Lung (tissue), 16 donors: ENCODE measurements around the gene CPTP. TPM values are rescaled to one million over a fixed set of nuclear protein-coding genes. Genes with fewer than 3 reads are reported as not detected.

Source experiments
- ATAC-seq: fragments of 200-7000 bp; cut with Tn5 transposase; one replicate; pipeline ENCODE4 v1.9.1; 2020; ENCODE audit warnings: moderate number of reproducible peaks; ENCODE audit not compliant: insufficient read depth, low FRiP score
- DNase-seq, 3 donors: peaks; one replicate each; pipeline ENCODE4 v3.0.0-alpha.2; 2013 to 2017
- H3K27ac ChIP-seq, 2 donors: one replicate each; pipeline ENCODE4 v1.5.1; 2013; ENCODE audit warnings: mild to moderate bottlenecking in 2 of 2, moderate library complexity in 2 of 2, control low read depth in 1 of 2, inconsistent platforms in 1 of 2, low read depth in 1 of 2, low read length in 1 of 2
- H3K27me3 ChIP-seq, 3 donors: one replicate each; pipeline ENCODE4 v1.5.1; 2013; ENCODE audit warnings: low read length in 2 of 3; ENCODE audit not compliant: control insufficient read depth in 3 of 3, insufficient read depth in 3 of 3
- H3K36me3 ChIP-seq, 4 donors: one replicate each; pipeline ENCODE4 v1.5.1; 2013; ENCODE audit warnings: low read length in 4 of 4, mild to moderate bottlenecking in 1 of 4, moderate library complexity in 1 of 4; ENCODE audit not compliant: control insufficient read depth in 4 of 4, insufficient read depth in 4 of 4
- H3K4me1 ChIP-seq, 5 donors: one replicate each; pipeline ENCODE4 v1.5.1; 2013; ENCODE audit warnings: low read length in 5 of 5, mild to moderate bottlenecking in 2 of 5, moderate library complexity in 1 of 5; ENCODE audit not compliant: control insufficient read depth in 5 of 5, insufficient read depth in 5 of 5
- H3K4me3 ChIP-seq: one replicate; pipeline ENCODE4 v1.5.1; 2013; ENCODE audit warnings: mild to moderate bottlenecking, control low read depth, moderate library complexity
- H3K9ac ChIP-seq, 2 donors: one replicate each; pipeline ENCODE4 v1.5.1; 2013; ENCODE audit warnings: low read length in 2 of 2, control low read depth in 1 of 2; ENCODE audit not compliant: insufficient read depth in 1 of 2
- H3K9me3 ChIP-seq, 4 donors: one replicate each; pipeline ENCODE4 v1.5.1; 2013; ENCODE audit warnings: low read length in 3 of 4, mild to moderate bottlenecking in 1 of 4, moderate library complexity in 1 of 4; ENCODE audit not compliant: control insufficient read depth in 4 of 4, insufficient read depth in 3 of 4
- WGBS, 2 donors: extraction: QIAGEN DNeasy Blood & Tissue Kit; methylation state at CpG; one replicate each; pipeline ENCODE4 v1.1.7; 2013; 5-methylcytosine and 5-hydroxymethylcytosine counted together
- long read RNA-seq, 5 donors: transcript quantifications; one replicate each; lab custom pipeline, GENCODE V29; 2026
- polyA plus RNA-seq, 2 donors: library from polyadenylated mRNA; stranded (reverse); fragments of 200-250 nt; gene quantifications; one replicate each; pipeline ENCODE4 v1.2.1, GENCODE V29; 2013
- total RNA-seq, 2 donors: library from RNA; depleted of rRNA in 1 of 2; stranded (reverse); fragments of >200 nt in 1 of 2; gene quantifications; one replicate each; pipeline ENCODE4 v1.2.1, GENCODE V29; 2014 to 2021
- TF ChIP-seq, protein P1 (sequence below): IDR thresholded peaks from 2 replicates; pipeline ENCODE4 v1.5.1; 2012; ENCODE audit warnings: mild to moderate bottlenecking; ENCODE audit errors: control extremely low read depth, extremely low read depth
- donor health status: control.
- donor health status: control.
- donor health status: Bipolar disorder and iron deficiency.
- donor health status: healthy.
- donor health status: DM: yes; HTN: yes; CAD: no.

The CPTP gene
- total RNA-seq: 10 to 100 TPM; 14.2 to 24.2 TPM
- polyA plus RNA-seq: 10 to 100 TPM; 10.9 to 32.0 TPM
- long read RNA-seq, donor 1, transcript CPTP-201 (3 exons, 2,190 nt): major isoform, 8 of 25 reads
- long read RNA-seq, donor 1, partial matches to known transcripts: 13 of 25 reads
- long read RNA-seq, donor 1, other reads (novel, unspliced or antisense): 0 of 25 reads
- long read RNA-seq, donor 2, partial matches to known transcripts: 0 of 3 reads
- long read RNA-seq, donor 2, other reads (novel, unspliced or antisense): 0 of 3 reads
- long read RNA-seq, donor 3, transcript CPTP-201 (3 exons, 2,190 nt): major isoform, 6 of 8 reads
- long read RNA-seq, donor 3, partial matches to known transcripts: 0 of 8 reads
- long read RNA-seq, donor 3, other reads (novel, unspliced or antisense): 0 of 8 reads
- long read RNA-seq, donor 4, partial matches to known transcripts: 0 of 5 reads
- long read RNA-seq, donor 4, other reads (novel, unspliced or antisense): 0 of 5 reads
- long read RNA-seq, donor 5, transcript CPTP-201 (3 exons, 2,190 nt): major isoform, 11 of 12 reads
- long read RNA-seq, donor 5, partial matches to known transcripts: 0 of 12 reads
- long read RNA-seq, donor 5, other reads (novel, unspliced or antisense): 0 of 12 reads

DNA sequence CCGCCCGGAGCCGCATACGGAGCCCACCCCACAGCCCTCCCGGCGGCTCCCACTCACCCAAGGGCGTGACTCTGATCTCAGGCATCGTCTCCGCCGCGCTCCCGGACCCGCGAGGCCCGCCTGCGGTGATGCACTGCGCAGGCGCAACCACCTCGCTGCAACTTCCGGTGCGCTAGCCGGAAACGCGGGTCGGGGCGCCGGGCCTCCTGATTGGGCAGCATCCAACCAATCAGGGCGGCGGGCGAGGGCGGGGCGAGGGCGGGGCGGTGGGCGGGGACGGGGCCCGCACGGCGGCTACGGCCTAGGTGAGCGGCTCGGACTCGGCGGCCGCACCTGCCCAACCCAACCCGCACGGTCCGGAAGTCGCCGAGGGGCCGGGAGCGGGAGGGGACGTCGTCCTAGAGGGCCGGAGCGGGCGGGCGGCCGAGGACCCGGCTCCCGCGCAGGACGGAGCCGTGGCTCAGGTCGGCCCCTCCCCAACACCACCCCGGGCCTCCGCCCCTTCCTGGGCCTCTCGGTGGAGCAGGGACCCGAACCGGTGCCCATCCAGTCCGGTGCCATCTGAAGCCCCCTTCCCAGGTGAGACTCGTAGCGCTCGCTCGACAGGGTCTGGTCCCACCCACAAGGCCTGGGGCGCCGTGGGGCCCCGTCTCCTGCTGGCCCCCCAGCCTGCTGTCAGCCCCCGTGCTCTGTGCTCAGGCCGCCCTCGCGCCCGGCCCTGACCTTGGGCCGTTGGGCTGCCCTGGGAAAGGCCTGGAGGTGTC, at the start of gene CPTP, which contains the start of gene INTS11:
Gene CPTP, plus strand, starts transcription at position 279 of the 764 bp plus-strand sequence. CDS start 2,109 bp downstream, outside the sequence.
Gene INTS11, minus strand, starts transcription at position 137 of the 764 bp plus-strand sequence. Its CDS starts 52 bp downstream, at position 85.
- DNase-seq (peak; percentile 91 to 95 (median 94)), ATAC-seq (peak; percentile 91)
- H3K9me3 ChIP-seq: no peaks in the 10 kb centered on the region
- H3K27me3 ChIP-seq: no peaks in the 10 kb centered on the region
- H3K36me3 ChIP-seq: peaks cover 0 to 33% (median 4%) of the 10 kb centered on the region in 4 donors
- H3K27ac ChIP-seq: peak within 1 kb of the TSS; percentile 77 to 85
- TF ChIP-seq, protein P1, sequence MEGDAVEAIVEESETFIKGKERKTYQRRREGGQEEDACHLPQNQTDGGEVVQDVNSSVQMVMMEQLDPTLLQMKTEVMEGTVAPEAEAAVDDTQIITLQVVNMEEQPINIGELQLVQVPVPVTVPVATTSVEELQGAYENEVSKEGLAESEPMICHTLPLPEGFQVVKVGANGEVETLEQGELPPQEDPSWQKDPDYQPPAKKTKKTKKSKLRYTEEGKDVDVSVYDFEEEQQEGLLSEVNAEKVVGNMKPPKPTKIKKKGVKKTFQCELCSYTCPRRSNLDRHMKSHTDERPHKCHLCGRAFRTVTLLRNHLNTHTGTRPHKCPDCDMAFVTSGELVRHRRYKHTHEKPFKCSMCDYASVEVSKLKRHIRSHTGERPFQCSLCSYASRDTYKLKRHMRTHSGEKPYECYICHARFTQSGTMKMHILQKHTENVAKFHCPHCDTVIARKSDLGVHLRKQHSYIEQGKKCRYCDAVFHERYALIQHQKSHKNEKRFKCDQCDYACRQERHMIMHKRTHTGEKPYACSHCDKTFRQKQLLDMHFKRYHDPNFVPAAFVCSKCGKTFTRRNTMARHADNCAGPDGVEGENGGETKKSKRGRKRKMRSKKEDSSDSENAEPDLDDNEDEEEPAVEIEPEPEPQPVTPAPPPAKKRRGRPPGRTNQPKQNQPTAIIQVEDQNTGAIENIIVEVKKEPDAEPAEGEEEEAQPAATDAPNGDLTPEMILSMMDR: no peak
- peaks cover 0 to 23% (median 8%) of the 10 kb centered on the region in 5 donors for H3K4me1 ChIP-seq
- peak within 1 kb of the TSS; percentile 45 to 81 for H3K9ac ChIP-seq
- 0 to 2% methylated on average over 48 to 84 of the region's 84 CpGs for WGBS, 2 donors
- H3K4me3 ChIP-seq: peak within 1 kb of the TSS; percentile 90

DNA sequence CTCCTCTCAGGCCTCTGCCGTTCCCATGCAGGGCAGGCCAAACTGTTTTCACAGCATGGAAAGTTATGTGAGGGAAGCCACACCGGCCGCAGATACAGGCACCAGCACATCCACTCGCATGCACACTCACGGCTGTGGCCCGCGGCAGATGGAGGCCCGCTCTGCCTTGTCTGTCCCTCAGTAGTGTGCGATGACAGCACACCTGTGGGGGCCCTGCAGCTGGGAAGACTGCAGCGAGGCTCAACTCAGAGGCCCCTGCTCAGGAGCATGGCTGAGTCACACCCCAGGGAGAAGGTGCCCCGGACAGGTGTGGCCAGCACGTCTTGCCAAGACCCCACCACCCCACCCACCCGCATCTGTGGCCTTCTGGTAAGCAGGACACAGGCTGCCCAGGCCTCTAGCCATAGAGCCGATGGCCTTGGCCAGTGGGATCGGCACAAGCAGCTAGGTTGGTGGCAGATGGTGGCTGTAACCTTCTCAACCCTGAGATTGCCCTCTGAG, 49.6 kb upstream of the CPTP start:
- no peak overlapping the region for H3K4me3 ChIP-seq
- H3K27me3 ChIP-seq: no peaks in the 10 kb centered on the region
- H3K9me3 ChIP-seq: no peaks in the 10 kb centered on the region
- no peak overlapping the region for H3K9ac ChIP-seq
- peaks cover 0 to 5% (median under 1%) of the 10 kb centered on the region in 4 donors for H3K36me3 ChIP-seq
- ATAC-seq (no peak), DNase-seq (no peak)
- 94 to 97% methylated on average over 14 to 15 of the region's 15 CpGs for WGBS, 2 donors
- peaks cover 11 to 31% (median 17%) of the 10 kb centered on the region in 5 donors for H3K4me1 ChIP-seq
- H3K27ac ChIP-seq: no peak overlapping the region
- TF ChIP-seq, protein P1: no peak

DNA sequence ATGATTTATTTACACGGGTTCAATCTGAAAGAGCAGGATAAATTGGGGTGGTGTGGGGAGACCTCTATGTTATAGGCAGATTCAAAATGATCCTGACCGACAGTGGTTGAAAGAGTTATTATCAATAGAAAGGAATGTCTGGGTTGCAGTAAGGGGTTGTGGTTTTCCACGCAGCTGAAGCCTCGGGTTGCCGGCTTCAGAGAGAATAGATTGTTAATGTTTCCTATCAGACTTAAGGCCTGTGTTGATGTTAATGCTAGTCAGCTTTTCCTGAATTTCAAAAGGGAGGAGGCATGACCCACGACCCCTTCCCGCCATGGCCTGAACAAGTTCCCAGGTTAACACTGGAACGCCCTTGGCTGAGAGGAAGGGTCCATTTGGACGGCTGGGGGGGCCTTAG, 48.8 kb upstream of the CPTP start:
- peaks cover 0 to 5% (median under 1%) of the 10 kb centered on the region in 4 donors for H3K36me3 ChIP-seq
- H3K4me1 ChIP-seq: peaks cover 8 to 26% (median 17%) of the 10 kb centered on the region in 5 donors
- H3K9ac ChIP-seq: no peak overlapping the region
- no peak overlapping the region for H3K27ac ChIP-seq
- H3K9me3 ChIP-seq: no peaks in the 10 kb centered on the region
- 79 to 87% methylated on average over 9 of the region's 9 CpGs for WGBS, 2 donors
- TF ChIP-seq, protein P1: no peak
- ATAC-seq (no peak), DNase-seq (no peak)
- no peak overlapping the region for H3K4me3 ChIP-seq
- no peaks in the 10 kb centered on the region for H3K27me3 ChIP-seq
